SU-DHL-6 (cell line): Measurements from ENCODE around the gene FLAD1.

Experiments
- H2AFZ ChIP-seq: fragments of 200-600 bp; sonication (generic); 2 replicates; pipeline ENCODE4 v1.6.1; 2014; ENCODE audit warnings: low read depth, mild to moderate bottlenecking, moderate library complexity, mixed read lengths, antibody characterized with exemption, low read length; ENCODE audit not compliant: severe bottlenecking
- H3F3A ChIP-seq: fragments of 200-600 bp; shearing (Covaris generic); 2 replicates; pipeline ENCODE4 v1.6.0; 2016; ENCODE audit warnings: antibody characterized with exemption, mild to moderate bottlenecking; ENCODE audit not compliant: insufficient read depth
- H3K27ac ChIP-seq: fragments of 200-600 bp; sonication (generic); 2 replicates; pipeline ENCODE4 v1.5.1; 2016; ENCODE audit warnings: low read depth, mild to moderate bottlenecking, low read length, moderate library complexity, mixed read lengths
- H3K27me3 ChIP-seq: fragments of 200-600 bp; sonication (generic), shearing (Covaris generic); 2 replicates; pipeline ENCODE4 v1.6.0; 2014; ENCODE audit warnings: mild to moderate bottlenecking, low read length
- H3K36me3 ChIP-seq: fragments of 200-600 bp; sonication (generic); 2 replicates; pipeline ENCODE4 v1.6.1; 2014; ENCODE audit warnings: mild to moderate bottlenecking, low read length, mixed read lengths
- H3K4me2 ChIP-seq: fragments of 300-600, 200-600 bp; shearing (Covaris generic), sonication (generic); 2 replicates; pipeline ENCODE4 v1.6.0; 2014; ENCODE audit warnings: low read length, low read depth, mild to moderate bottlenecking; ENCODE audit not compliant: poor library complexity, severe bottlenecking
- H3K4me3 ChIP-seq: fragments of 200-600 bp; sonication (generic); 2 replicates; pipeline ENCODE4 v1.5.1; 2014; ENCODE audit warnings: antibody characterized with exemption, low read length, mild to moderate bottlenecking, mixed read lengths; ENCODE audit not compliant: insufficient read depth, poor library complexity, severe bottlenecking
- H3K79me2 ChIP-seq: fragments of 200-600 bp; sonication (generic); 2 replicates; pipeline ENCODE4 v1.6.1; 2014; ENCODE audit warnings: mild to moderate bottlenecking, low read length, moderate library complexity; ENCODE audit not compliant: insufficient read depth
- H3K9ac ChIP-seq: fragments of 200-600 bp; sonication (generic); 2 replicates; pipeline ENCODE4 v1.7.0; 2014; ENCODE audit warnings: mild to moderate bottlenecking, low read length
- H3K9me2 ChIP-seq: fragments of 200-600 bp; sonication (generic); replicated peaks from 2 replicates; pipeline ENCODE4 v1.6.1; 2014; ENCODE audit warnings: low read length; ENCODE audit not compliant: insufficient read depth
- H3K9me3 ChIP-seq: fragments of 200-600 bp; sonication (generic); 2 replicates; pipeline ENCODE4 v1.6.1; 2014; ENCODE audit warnings: low read length, mixed read lengths; ENCODE audit not compliant: insufficient read depth
- H4K20me1 ChIP-seq: fragments of 200-600 bp; sonication (generic); 2 replicates; pipeline ENCODE4 v1.6.1; 2014; ENCODE audit warnings: low read depth, mild to moderate bottlenecking, antibody characterized with exemption, low read length, moderate library complexity, mixed read lengths
- EZH2phosphoT487 ChIP-seq: fragments of 200-600 bp; sonication (generic), shearing (Covaris generic); conservative IDR thresholded peaks from 2 replicates; pipeline ENCODE4 v1.6.1; 2018; ENCODE audit warnings: mild to moderate bottlenecking, antibody characterized with exemption, low read length, moderate library complexity, mixed read lengths
- TF ChIP-seq, protein P1 (sequence below): fragments of 200-600 bp; sonication (generic); IDR thresholded peaks from one replicate; pipeline ENCODE4 v1.5.1; 2017; ENCODE audit warnings: antibody characterized with exemption, mild to moderate bottlenecking, low read length, moderate library complexity; ENCODE audit not compliant: insufficient read depth, poor library complexity, severe bottlenecking

Gene FLAD1

GRCh38 chr1:155012776-155013602 is 29.8 kb downstream of the FLAD1 start:
- Histone ChIP-seq H3K4me3 (no peak overlapping the region), H3K4me2 (no peak overlapping the region), H3K27ac (no peak overlapping the region), H3K79me2 (no peaks in the 10 kb centered on the region), H3K9me3 (no peaks in the 10 kb centered on the region), H3K9me2 (no peaks in the 10 kb centered on the region), H4K20me1 (no peaks in the 10 kb centered on the region), H3K9ac (no peak overlapping the region), H3F3A (peaks cover 6% of the 10 kb centered on the region; the same call in 1 of the 2 replicates), H3K36me3 (no peaks in the 10 kb centered on the region), H2AFZ (no peak overlapping the region), H3K27me3 (no peaks in the 10 kb centered on the region)
- TF ChIP-seq, protein P1, sequence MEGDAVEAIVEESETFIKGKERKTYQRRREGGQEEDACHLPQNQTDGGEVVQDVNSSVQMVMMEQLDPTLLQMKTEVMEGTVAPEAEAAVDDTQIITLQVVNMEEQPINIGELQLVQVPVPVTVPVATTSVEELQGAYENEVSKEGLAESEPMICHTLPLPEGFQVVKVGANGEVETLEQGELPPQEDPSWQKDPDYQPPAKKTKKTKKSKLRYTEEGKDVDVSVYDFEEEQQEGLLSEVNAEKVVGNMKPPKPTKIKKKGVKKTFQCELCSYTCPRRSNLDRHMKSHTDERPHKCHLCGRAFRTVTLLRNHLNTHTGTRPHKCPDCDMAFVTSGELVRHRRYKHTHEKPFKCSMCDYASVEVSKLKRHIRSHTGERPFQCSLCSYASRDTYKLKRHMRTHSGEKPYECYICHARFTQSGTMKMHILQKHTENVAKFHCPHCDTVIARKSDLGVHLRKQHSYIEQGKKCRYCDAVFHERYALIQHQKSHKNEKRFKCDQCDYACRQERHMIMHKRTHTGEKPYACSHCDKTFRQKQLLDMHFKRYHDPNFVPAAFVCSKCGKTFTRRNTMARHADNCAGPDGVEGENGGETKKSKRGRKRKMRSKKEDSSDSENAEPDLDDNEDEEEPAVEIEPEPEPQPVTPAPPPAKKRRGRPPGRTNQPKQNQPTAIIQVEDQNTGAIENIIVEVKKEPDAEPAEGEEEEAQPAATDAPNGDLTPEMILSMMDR: no peak
- TF ChIP-seq EZH2phosphoT487: no peak

GRCh38 chr1:155013632-155014031 is 30.5 kb downstream of the FLAD1 start:
- H3F3A ChIP-seq: peaks cover 6% of the 10 kb centered on the region; the same call in 1 of the 2 replicates
- no peaks in the 10 kb centered on the region for H3K27me3 ChIP-seq
- no peaks in the 10 kb centered on the region for H3K9me2 ChIP-seq
- H3K27ac ChIP-seq: no peak overlapping the region
- no peaks in the 10 kb centered on the region for H3K9me3 ChIP-seq
- no peak overlapping the region for H3K4me3 ChIP-seq
- H3K9ac ChIP-seq: no peak overlapping the region
- H4K20me1 ChIP-seq: no peaks in the 10 kb centered on the region
- no peaks in the 10 kb centered on the region for H3K36me3 ChIP-seq
- no peak overlapping the region for H3K4me2 ChIP-seq
- no peaks in the 10 kb centered on the region for H3K79me2 ChIP-seq
- no peak overlapping the region for H2AFZ ChIP-seq
- no peak for TF ChIP-seq EZH2phosphoT487
- TF ChIP-seq, protein P1: no peak

DNA sequence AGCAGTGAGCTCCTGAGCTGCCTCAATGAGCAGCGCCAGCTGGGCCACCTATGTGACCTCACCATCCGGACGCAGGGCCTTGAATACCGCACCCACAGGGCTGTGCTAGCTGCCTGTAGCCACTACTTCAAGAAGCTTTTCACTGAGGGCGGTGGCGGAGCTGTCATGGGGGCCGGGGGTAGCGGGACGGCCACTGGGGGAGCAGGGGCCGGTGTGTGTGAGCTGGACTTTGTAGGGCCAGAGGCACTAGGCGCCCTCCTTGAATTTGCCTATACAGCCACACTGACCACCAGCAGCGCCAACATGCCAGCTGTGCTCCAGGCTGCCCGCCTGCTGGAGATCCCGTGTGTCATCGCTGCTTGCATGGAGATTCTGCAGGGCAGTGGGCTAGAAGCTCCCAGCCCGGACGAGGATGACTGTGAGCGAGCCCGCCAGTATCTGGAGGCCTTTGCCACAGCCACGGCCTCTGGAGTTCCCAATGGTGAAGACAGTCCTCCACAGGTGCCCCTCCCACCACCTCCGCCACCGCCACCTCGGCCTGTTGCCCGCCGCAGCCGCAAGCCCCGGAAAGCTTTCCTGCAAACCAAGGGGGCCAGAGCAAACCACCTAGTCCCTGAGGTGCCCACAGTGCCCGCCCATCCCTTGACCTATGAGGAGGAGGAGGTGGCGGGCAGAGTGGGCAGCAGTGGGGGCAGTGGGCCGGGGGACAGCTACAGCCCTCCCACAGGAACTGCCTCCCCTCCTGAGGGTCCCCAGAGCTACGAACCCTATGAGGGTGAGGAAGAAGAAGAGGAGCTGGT is 31.8 kb downstream of the FLAD1 start:
- H3F3A ChIP-seq: peaks cover 6% of the 10 kb centered on the region; the same call in 1 of the 2 replicates
- no peaks in the 10 kb centered on the region for H3K79me2 ChIP-seq
- no peaks in the 10 kb centered on the region for H3K36me3 ChIP-seq
- H3K4me2 ChIP-seq: no peak overlapping the region
- H3K9me3 ChIP-seq: no peaks in the 10 kb centered on the region
- H3K9me2 ChIP-seq: no peaks in the 10 kb centered on the region
- H3K27ac ChIP-seq: no peak overlapping the region
- no peak overlapping the region for H3K4me3 ChIP-seq
- no peaks in the 10 kb centered on the region for H4K20me1 ChIP-seq
- H2AFZ ChIP-seq: no peak overlapping the region
- no peaks in the 10 kb centered on the region for H3K27me3 ChIP-seq
- no peak for TF ChIP-seq EZH2phosphoT487
- TF ChIP-seq, protein P1: no peak
- H3K9ac ChIP-seq: no peak overlapping the region
